OCI-LY3 (cell line): Measurements from ENCODE around the gene HSPA12B.

ENCODE experiments used
- CTCF ChIP-seq: fragments of 200-600, 300-600 bp; sonication (generic); IDR thresholded peaks from 2 replicates; pipeline ENCODE4 v1.5.1; 2014; ENCODE audit warnings: antibody characterized with exemption, low read length, low read depth
- EZH2phosphoT487 ChIP-seq: fragments of 200-600 bp; shearing (Covaris generic); IDR thresholded peaks from 2 replicates; pipeline ENCODE4 v1.6.1; 2018; ENCODE audit warnings: antibody characterized with exemption, mixed run types, low read depth

- TF ChIP-seq CTCF (no peak), EZH2phosphoT487 (no peak)
Measured at GRCh38 chr20:3748073-3748472, 15.6 kb downstream of the HSPA12B start.
